GM19043 (cell line): ENCODE results near the gene PLCB2.

Experiments used
- ATAC-seq: cut with Tn5 transposase; IDR thresholded peaks from one replicate; pipeline ENCODE4 v1.9.1; 2021; ENCODE audit warnings: low read depth; ENCODE audit not compliant: unreplicated experiment

Gene PLCB2

DNA sequence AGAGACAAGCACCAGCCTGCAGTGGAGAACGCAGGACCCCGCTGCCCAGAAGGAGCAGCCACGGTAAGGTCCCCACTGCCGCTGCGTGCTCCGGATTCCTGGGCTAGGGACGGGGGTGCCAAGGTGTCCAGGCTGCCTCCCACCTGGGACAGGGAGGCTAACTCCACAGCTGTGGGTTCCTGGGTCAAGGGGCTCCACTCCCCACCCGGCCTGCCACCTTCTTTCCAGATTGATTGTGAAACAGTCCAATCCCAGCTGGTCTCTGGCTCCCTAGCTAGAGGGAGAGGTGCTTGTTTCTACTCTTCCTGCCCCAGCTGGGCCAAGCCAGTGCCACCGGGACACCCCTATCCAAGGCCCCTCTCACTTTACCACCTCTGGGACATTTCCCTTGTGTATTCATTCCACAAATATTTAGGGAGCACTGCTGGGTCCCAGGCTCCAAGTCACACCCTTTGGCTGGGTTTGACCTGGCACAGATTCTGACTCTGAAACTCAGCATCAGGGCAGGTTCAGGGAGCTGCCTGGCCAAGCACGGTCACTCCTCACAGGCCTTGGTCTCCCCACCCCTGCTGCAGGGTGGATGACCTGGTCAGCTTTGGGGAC, 67.0 kb downstream of the PLCB2 start:
- no peak for ATAC-seq

DNA sequence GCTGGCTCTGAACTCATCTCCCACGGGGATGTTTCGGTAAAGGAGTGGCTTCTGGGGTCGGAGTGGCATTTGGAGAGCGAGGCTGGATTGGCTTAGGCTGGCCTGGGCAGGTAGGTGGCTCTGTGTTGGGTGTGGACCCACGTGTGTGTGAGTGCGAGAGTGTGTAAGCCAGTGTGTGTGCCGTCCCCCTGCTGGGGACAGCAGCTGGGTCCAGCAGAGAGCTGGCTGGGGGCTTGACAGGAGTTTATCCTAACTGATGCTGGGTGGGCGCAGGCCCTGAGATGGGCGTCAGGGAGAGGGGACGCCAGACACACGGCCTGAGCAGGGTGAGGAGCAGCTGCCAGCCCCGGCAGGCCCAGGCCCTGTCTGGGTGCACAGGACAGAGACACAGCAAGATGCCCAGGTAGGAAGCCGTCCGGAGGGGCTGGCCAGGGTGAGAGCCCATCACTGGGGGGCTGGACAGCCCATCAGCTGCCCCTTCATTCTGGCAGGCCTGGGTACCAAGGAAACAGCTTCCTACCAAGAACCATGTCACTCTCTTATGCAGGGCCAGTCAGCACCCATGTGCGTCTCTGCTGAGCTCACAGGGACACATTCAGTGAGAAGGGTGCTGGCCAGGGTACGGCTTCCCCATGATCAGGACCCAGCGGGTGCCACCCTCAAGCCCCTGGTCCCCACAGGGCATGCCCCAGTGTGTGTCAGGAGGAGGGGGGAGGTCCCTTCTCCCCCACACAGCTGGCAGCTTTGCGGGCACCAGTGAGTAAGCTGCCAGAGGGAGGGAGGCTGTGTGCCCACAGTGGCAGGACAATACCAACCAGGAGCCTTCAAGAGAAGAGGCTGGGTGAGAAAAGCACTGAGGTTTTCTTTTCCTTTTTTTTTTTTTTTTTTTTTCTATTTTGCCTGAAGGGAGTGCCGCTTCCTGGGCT, 67.8 kb downstream of the PLCB2 start:
- no peak for ATAC-seq

DNA sequence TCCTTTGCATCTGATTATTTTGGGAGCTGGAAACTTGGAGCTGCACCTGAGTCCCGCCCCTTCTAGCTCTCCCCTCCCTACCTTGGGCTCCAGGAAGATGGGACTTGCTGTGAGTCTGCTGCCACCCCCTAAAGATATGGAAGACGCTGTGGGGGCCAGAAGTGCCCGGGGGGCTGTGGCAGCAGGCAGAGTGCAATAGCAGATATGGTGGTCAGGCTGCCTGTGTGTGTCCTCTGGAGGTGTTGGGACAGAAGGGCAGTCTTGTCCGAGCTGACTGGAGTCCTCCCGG, 68.4 kb downstream of the PLCB2 start:
- ATAC-seq = no peak

DNA sequence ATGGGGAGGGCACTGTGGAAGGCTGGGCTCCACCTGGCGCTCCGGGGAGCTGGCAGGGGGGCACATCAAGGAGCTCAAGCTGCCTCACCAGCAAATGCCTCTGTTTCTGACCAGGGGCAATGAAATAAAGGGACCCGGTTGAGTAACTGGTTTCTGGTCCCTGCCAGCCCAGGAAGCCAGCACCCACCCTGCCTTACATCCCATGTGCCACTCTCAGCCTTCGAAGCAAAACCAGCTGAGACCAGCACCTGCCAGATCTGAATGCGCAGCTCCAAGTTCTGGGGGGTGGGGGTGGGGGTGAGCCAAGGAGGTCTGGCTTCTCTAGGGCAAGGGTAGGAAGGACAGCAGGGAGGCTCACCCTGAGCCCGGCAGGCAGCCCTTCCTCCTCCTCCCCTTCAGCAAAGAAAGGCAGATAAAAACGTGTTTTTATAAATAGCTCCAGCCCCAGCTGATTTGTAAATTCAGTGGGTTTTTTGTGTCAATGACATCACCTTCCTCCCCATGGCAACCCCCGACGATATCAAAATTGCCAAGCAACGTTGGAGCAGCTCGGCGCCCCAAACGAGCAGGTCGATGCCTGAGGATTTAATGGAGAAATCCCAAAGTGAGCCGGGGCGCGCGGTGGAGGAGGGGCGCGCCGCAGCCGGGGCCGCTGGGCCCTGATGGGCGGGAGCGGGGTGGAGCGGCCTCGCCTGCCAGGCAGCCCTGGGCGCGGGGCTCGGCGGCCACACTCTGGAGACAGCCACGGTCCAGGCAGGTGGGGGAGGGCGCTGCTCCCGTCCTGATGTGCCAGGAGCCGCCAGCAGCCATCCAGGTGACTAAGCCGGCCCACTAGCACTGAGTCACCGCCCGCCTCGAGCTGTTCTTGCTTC, 69.0 kb downstream of the PLCB2 start, which contains the start of gene PAK6:
Gene PAK6 (plus strand): TSS at position 532 of the 872 bp plus-strand sequence. CDS start 25,723 bp downstream, outside the sequence.
- no peak for ATAC-seq
